GM12891 (cell line): Measurements from ENCODE around the gene DNTTIP2.

ENCODE experiments used
- POLR2A ChIP-seq: IDR thresholded peaks from 2 replicates; pipeline ENCODE4 v1.6.1; 2011; ENCODE audit warnings: low read depth, low read length, control low read depth
- POLR2AphosphoS5 ChIP-seq: IDR thresholded peaks from 2 replicates; pipeline ENCODE4 v1.6.1; 2011; ENCODE audit warnings: low read depth, low read length, control low read depth
- SPI1 ChIP-seq: IDR thresholded peaks from 2 replicates; pipeline ENCODE4 v1.6.1; 2011; ENCODE audit warnings: low read depth, low read length, control low read depth
- TAF1 ChIP-seq: IDR thresholded peaks from 2 replicates; pipeline ENCODE4 v1.6.1; 2011; ENCODE audit warnings: low read depth, low read length, control low read depth

DNA sequence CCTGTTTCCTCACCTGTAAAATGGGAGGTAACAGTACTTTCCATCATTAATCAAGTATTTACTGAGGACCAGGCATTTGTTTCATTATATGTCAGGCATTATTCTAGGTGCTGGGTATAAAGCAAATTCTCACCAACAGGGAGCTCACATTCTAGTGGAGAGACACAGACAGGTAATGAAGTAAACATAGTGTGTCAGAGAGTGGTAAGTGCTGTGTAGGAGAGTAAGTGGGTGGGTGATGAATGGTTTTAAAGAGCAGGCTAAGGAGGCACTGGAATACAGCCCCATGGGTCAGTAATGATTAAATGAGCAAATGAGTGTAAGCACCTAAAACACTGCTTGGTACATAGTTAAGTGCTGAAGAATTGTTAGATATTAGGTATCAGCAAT, 60.4 kb downstream of the DNTTIP2 start:
- TF ChIP-seq POLR2AphosphoS5 (no peak), POLR2A (no peak), TAF1 (no peak), SPI1 (no peak)
